ENCODE data around the gene FMNL2.

FMNL2 gene

DNA sequence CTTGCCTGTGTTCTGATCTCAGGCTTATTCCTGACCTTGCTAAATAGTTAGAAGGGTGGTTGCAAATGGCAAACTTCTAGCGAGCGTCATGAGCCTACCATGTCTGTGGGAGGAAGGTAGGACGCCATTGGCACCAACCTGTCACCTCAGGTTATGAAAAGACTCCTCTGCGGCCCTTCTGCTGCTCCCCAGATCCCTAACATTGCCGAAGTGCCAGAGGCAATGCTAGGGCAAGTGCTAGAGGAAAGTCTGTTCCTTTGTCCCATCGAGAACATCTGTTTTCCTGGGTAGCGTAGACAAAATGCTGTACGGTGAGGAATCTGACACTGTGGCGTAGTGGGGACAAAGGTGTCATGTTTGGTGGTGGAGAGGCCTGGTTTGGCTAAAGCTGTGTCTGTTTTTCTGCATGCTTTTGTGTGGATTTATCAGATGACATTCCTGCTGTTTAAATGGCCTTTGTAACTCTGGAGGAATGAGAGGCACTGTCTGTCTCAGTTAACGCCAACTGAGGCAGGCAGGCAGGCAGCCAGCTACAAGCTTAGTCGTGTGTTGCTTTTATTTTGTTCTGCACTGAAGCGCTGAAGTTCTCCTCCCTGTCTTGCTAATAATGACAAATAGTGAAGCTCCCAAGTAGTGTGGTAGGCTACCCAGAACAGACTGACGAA lies 288.2 kb downstream of the FMNL2 start:
- Histone ChIP-seq H3K4me3 (no peak overlapping the region), H3K9ac (ENCODE audit: insufficient read length) (no peak overlapping the region), H3K27ac (no peak overlapping the region), H3K36me3 (ENCODE audit: insufficient read depth, low read length) (peaks cover 6% of the 10 kb centered on the region; the same call in 1 of the 2 replicates), H3K9me3 (ENCODE audit: low read depth, low read length) (no peaks in the 10 kb centered on the region)
- DNase-seq (ENCODE audit: low read depth, low spot score) = no peak
- TF ChIP-seq POLR2AphosphoS5 (IDR thresholded peaks at IDR 0.05; ENCODE audit: borderline replicate concordance, low read depth, low read length) = no peak
- TF ChIP-seq FOXP2 (optimal IDR thresholded peaks at IDR 0.05; ENCODE audit: control extremely low read depth, extremely low read length, insufficient read depth) = no peak
- no peak for TF ChIP-seq EZH2 (IDR thresholded peaks at IDR 0.05)

DNA sequence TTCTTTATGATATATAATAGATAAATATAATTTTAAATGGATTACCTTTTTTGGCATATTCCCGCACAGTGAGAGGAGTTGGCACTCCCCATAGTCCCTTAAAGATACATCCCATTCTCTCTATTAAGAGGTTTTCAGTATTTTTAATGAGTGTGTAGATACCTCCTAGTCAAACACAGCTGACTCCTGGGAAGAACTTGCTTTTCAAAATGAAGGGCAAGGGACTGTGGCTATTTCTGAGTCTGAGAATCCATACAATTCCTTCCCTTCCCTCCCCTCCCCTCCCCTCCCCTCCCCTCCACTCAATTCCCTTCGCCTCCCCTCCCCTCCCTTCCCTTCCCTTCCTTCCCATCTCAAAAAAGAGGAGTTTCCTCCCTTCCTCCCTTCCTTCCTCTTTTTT lies 288.8 kb downstream of the FMNL2 start:
- Histone ChIP-seq H3K4me3 (no peak overlapping the region), H3K9me3 (ENCODE audit: low read depth, low read length) (no peaks in the 10 kb centered on the region), H3K36me3 (ENCODE audit: insufficient read depth, low read length) (peaks cover 8% of the 10 kb centered on the region; the same call in 1 of the 2 replicates), H3K9ac (ENCODE audit: insufficient read length) (no peak overlapping the region), H3K27ac (no peak overlapping the region)
- DNase-seq (ENCODE audit: low read depth, low spot score) = no peak
- TF ChIP-seq EZH2 (IDR thresholded peaks at IDR 0.05) (no peak), FOXP2 (optimal IDR thresholded peaks at IDR 0.05; ENCODE audit: control extremely low read depth, extremely low read length, insufficient read depth) (no peak), POLR2AphosphoS5 (IDR thresholded peaks at IDR 0.05; ENCODE audit: borderline replicate concordance, low read depth, low read length) (no peak)

DNA sequence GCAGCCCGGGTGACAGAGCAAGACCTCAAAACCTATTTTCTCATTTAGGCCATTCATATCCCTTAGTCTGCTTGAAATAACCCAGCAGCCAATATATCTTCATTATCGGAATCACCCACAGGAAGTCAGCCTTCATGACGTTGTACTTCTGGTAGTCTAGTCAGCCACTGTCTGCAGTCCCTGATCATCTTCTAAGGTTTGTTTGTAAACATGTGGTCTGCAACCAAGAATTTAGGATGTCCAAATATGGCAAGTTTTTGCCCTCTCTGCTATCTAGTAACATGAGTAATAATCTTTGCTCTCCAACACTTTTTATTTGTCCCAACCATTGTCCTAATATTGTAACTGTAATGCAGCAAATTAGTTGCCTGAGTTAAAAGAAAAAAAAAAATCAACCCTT lies 289.8 kb downstream of the FMNL2 start:
- H3K27ac ChIP-seq = no peak overlapping the region
- H3K9me3 ChIP-seq (ENCODE audit: low read depth, low read length) = no peaks in the 10 kb centered on the region
- DNase-seq (ENCODE audit: low read depth, low spot score) = no peak
- H3K36me3 ChIP-seq (ENCODE audit: insufficient read depth, low read length) = peaks cover 4% of the 10 kb centered on the region; the same call in 1 of the 2 replicates
- no peak for TF ChIP-seq FOXP2 (optimal IDR thresholded peaks at IDR 0.05; ENCODE audit: control extremely low read depth, extremely low read length, insufficient read depth)
- no peak for TF ChIP-seq POLR2AphosphoS5 (IDR thresholded peaks at IDR 0.05; ENCODE audit: borderline replicate concordance, low read depth, low read length)
- TF ChIP-seq EZH2 (IDR thresholded peaks at IDR 0.05) = no peak
- no peak overlapping the region for H3K4me3 ChIP-seq
- no peak overlapping the region for H3K9ac ChIP-seq (ENCODE audit: insufficient read length)

DNA sequence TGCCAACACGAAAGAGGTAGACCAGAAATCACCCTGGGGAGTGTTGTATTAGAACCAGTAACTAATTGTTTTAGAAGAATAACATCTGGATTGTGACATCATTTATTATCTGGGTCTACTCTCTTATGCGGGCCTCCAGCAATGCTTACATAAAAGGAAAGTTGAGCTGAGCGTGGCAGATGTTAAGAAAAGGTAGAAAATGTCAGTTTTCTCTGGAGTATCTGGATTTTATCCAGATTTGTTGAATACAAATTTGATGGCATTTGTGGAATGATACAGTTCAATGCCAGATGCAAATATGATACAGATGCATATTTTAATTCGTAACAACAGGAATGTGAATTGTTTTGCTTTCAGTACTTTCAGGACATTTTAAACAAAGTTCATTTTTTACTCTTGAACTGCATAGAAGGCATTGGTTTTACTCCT lies 292.0 kb downstream of the FMNL2 start:
- H3K9ac ChIP-seq (ENCODE audit: insufficient read length) = no peak overlapping the region

DNA sequence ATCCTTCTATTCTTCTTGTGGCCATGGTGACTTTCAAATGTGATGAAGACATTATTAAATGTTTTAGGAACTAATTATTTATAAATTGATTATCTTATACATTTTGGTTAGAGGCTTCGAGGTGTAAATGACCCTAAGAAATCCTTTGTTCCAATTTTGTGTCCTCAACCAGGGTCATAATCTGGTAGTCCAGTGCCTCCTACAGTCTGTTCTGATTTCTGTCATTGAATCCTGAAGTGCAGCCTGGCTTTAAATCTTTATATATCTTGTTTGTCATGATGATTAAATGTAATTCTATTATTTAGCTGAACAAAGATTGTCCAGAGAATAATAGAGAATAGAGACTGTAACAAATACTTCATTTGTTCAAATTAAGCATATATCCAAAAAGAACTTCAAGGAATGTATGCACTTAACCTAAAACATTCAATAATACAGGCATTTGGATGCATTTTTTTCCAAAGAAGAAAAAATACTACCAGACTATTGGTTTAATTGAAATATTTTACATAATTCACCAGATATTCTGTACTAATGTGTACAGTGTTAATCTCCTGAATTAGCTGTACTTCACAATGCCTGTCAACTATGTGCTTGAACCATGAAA lies 292.5 kb downstream of the FMNL2 start:
- DNase-seq (ENCODE audit: low read depth, low spot score) = no peak
- H3K4me3 ChIP-seq = no peak overlapping the region
- no peak overlapping the region for H3K9ac ChIP-seq (ENCODE audit: insufficient read length)
- peaks cover 8% of the 10 kb centered on the region; the same call in 1 of the 2 replicates for H3K36me3 ChIP-seq (ENCODE audit: insufficient read depth, low read length)
- H3K27ac ChIP-seq = no peak overlapping the region
- TF ChIP-seq FOXP2 (optimal IDR thresholded peaks at IDR 0.05; ENCODE audit: control extremely low read depth, extremely low read length, insufficient read depth) (no peak), POLR2AphosphoS5 (IDR thresholded peaks at IDR 0.05; ENCODE audit: borderline replicate concordance, low read depth, low read length) (no peak), EZH2 (IDR thresholded peaks at IDR 0.05) (no peak)
- no peaks in the 10 kb centered on the region for H3K9me3 ChIP-seq (ENCODE audit: low read depth, low read length)

More for the DNA sequence above, 292.0 kb downstream of the FMNL2 start:
- DNase-seq (ENCODE audit: low read depth, low spot score) = no peak
- Histone ChIP-seq H3K36me3 (ENCODE audit: insufficient read depth, low read length) (peaks cover 4% of the 10 kb centered on the region; the same call in 1 of the 2 replicates), H3K9me3 (ENCODE audit: low read depth, low read length) (no peaks in the 10 kb centered on the region), H3K27ac (no peak overlapping the region), H3K4me3 (no peak overlapping the region)
- TF ChIP-seq EZH2 (IDR thresholded peaks at IDR 0.05) (no peak), FOXP2 (optimal IDR thresholded peaks at IDR 0.05; ENCODE audit: control extremely low read depth, extremely low read length, insufficient read depth) (no peak), POLR2AphosphoS5 (IDR thresholded peaks at IDR 0.05; ENCODE audit: borderline replicate concordance, low read depth, low read length) (no peak)

DNA sequence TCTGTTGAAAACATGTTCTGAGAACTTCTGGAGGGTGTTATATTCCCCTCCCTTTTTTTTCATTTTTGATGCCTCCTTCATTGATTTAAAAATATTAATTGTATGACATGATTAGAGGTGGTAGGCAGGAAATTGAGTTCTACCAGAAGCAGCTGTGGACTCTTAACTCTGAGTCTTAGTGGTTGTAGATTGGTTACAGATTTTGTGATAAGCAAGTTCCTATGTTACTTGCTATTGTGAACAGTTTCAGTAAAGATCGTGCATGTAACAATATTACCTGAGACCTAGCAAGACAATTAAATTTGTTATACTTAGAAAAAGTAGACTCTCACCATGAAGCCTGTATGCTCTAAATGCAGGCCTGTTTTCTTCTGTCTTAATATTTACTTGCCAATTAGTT lies 294.2 kb downstream of the FMNL2 start:
- DNase-seq (ENCODE audit: low read depth, low spot score) = no peak
- TF ChIP-seq FOXP2 (optimal IDR thresholded peaks at IDR 0.05; ENCODE audit: control extremely low read depth, extremely low read length, insufficient read depth) (no peak), POLR2AphosphoS5 (IDR thresholded peaks at IDR 0.05; ENCODE audit: borderline replicate concordance, low read depth, low read length) (no peak), EZH2 (IDR thresholded peaks at IDR 0.05) (no peak)
- no peak overlapping the region for H3K27ac ChIP-seq
- H3K36me3 ChIP-seq (ENCODE audit: insufficient read depth, low read length) = peaks cover 8% of the 10 kb centered on the region; the same call in 1 of the 2 replicates
- H3K4me3 ChIP-seq = no peak overlapping the region
- no peak overlapping the region for H3K9ac ChIP-seq (ENCODE audit: insufficient read length)
- H3K9me3 ChIP-seq (ENCODE audit: low read depth, low read length) = no peaks in the 10 kb centered on the region

DNA sequence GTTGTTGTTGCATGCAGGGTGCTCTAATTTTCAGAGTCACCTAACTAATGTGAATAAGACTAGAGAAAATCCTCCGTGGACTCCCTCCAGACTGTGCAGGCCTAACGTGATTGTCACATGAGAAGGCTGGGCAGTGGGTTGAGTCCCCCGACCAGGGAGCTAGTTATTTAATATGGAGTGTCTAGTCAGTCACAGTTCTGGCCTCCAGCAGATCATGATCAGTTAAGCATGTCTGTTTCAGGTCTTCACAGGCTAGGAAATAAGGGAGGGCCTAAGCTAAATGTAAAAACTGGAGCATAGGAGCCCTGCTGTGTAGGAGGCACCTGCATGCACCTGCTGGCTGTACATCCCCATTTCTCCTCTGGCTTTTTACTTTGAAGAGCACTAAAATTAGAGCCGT lies 295.5 kb downstream of the FMNL2 start:
- H3K27ac ChIP-seq = no peak overlapping the region
- no peak for DNase-seq (ENCODE audit: low read depth, low spot score)
- TF ChIP-seq EZH2 (IDR thresholded peaks at IDR 0.05) (no peak), FOXP2 (optimal IDR thresholded peaks at IDR 0.05; ENCODE audit: control extremely low read depth, extremely low read length, insufficient read depth) (no peak), POLR2AphosphoS5 (IDR thresholded peaks at IDR 0.05; ENCODE audit: borderline replicate concordance, low read depth, low read length) (no peak)
- peaks cover 8% of the 10 kb centered on the region; the same call in 1 of the 2 replicates for H3K36me3 ChIP-seq (ENCODE audit: insufficient read depth, low read length)
- H3K9ac ChIP-seq (ENCODE audit: insufficient read length) = no peak overlapping the region
- H3K4me3 ChIP-seq = no peak overlapping the region
- no peaks in the 10 kb centered on the region for H3K9me3 ChIP-seq (ENCODE audit: low read depth, low read length)

DNA sequence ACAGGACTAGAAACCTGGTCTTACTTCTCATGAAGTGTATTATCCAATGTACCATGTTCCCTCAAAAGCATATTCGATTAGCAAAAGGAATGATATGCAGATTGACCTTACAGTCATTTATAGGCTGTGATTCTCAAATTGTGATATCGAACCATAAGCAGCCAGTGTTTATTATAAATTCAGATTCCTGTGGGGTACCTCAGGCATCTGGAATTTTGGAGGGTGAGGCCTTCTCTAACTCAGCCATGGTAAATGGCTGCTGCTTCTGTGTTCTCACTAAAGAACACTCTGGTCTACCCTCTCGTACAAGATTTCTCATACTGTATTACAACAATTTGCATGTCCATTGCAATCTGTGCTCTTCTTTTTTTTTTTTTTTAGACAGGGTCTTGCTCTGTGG lies 297.8 kb downstream of the FMNL2 start:
- no peak for DNase-seq (ENCODE audit: low read depth, low spot score)
- Histone ChIP-seq H3K4me3 (no peak overlapping the region), H3K36me3 (ENCODE audit: insufficient read depth, low read length) (peaks cover 8% of the 10 kb centered on the region; the same call in 1 of the 2 replicates), H3K9me3 (ENCODE audit: low read depth, low read length) (no peaks in the 10 kb centered on the region), H3K9ac (ENCODE audit: insufficient read length) (no peak overlapping the region), H3K27ac (no peak overlapping the region)
- TF ChIP-seq FOXP2 (optimal IDR thresholded peaks at IDR 0.05; ENCODE audit: control extremely low read depth, extremely low read length, insufficient read depth) = no peak
- no peak for TF ChIP-seq EZH2 (IDR thresholded peaks at IDR 0.05)
